OCI-LY1 (cell line): Measurements from ENCODE around the gene CDH13.

Experiments used
- H2AFZ ChIP-seq: fragments of 200-600 bp; sonication (generic), shearing (Covaris generic); 2 replicates; pipeline ENCODE4 v1.6.0; 2014; ENCODE audit warnings: antibody characterized with exemption, mild to moderate bottlenecking, low read length
- H3F3A ChIP-seq: fragments of 200-600 bp; sonication (generic), shearing (Covaris generic); 2 replicates; pipeline ENCODE4 v1.6.0; 2014; ENCODE audit warnings: mild to moderate bottlenecking, antibody characterized with exemption, low read length, moderate library complexity; ENCODE audit not compliant: insufficient read depth
- H3K27ac ChIP-seq: fragments of 200-600 bp; sonication (generic); 2 replicates; pipeline ENCODE4 v1.5.1; 2014; ENCODE audit warnings: low read length, mixed run types, mild to moderate bottlenecking, low read depth; ENCODE audit not compliant: poor library complexity, severe bottlenecking
- H3K27me3 ChIP-seq: fragments of 200-600 bp; sonication (generic); 2 replicates; pipeline ENCODE4 v1.6.0; 2014; ENCODE audit warnings: antibody characterized with exemption, mild to moderate bottlenecking, low read length, moderate library complexity; ENCODE audit not compliant: insufficient read depth
- H3K36me3 ChIP-seq: fragments of 200-600 bp; sonication (generic); 2 replicates; pipeline ENCODE4 v1.6.1; 2014; ENCODE audit warnings: mild to moderate bottlenecking, antibody characterized with exemption, low read length, moderate library complexity, mixed read lengths; ENCODE audit not compliant: insufficient read depth
- H3K4me1 ChIP-seq: fragments of 200-600 bp; sonication (generic); 2 replicates; pipeline ENCODE4 v1.5.1; 2014; ENCODE audit warnings: mild to moderate bottlenecking, low read length, moderate library complexity; ENCODE audit not compliant: insufficient read depth, severe bottlenecking
- H3K4me2 ChIP-seq: fragments of 200-600 bp; sonication (generic), shearing (Covaris generic); 2 replicates; pipeline ENCODE4 v1.6.1; 2014; ENCODE audit warnings: low read length
- H3K4me3 ChIP-seq: fragments of 200-600 bp; sonication (generic); 2 replicates; pipeline ENCODE4 v1.5.1; 2014; ENCODE audit warnings: low read length, low read depth, mild to moderate bottlenecking, mixed read lengths; ENCODE audit not compliant: poor library complexity, severe bottlenecking
- H3K79me2 ChIP-seq: fragments of 200-600 bp; shearing (Covaris generic); 2 replicates; pipeline ENCODE4 v1.6.1; 2016; ENCODE audit warnings: mixed run types, low read length, mixed read lengths; ENCODE audit not compliant: insufficient read depth
- H3K9ac ChIP-seq: fragments of 200-600 bp; sonication (generic), shearing (Covaris generic); 2 replicates; pipeline ENCODE4 v1.6.1; 2014; ENCODE audit warnings: mild to moderate bottlenecking, low read length, mixed read lengths
- H3K9me2 ChIP-seq: fragments of 200-600 bp; sonication (generic), shearing (Covaris generic); 2 replicates; pipeline ENCODE4 v1.6.1; 2014; ENCODE audit warnings: low read depth, mild to moderate bottlenecking, low read length, mixed read lengths
- H3K9me3 ChIP-seq: fragments of 200-600 bp; shearing (Covaris generic); 2 replicates; pipeline ENCODE4 v1.6.1; 2014; ENCODE audit warnings: low read length, mixed read lengths
- H4K20me1 ChIP-seq: fragments of 200-600 bp; sonication (generic), shearing (Covaris generic); 2 replicates; pipeline ENCODE4 v1.6.0; 2016; ENCODE audit warnings: mild to moderate bottlenecking, low read length; ENCODE audit not compliant: insufficient read depth
- CTCF ChIP-seq: fragments of 200-600 bp; sonication (generic), shearing (Covaris generic); IDR thresholded peaks from 2 replicates; pipeline ENCODE4 v1.5.1; 2017; ENCODE audit warnings: mild to moderate bottlenecking, antibody characterized with exemption, low read length, moderate library complexity, mixed read lengths
- EZH2 ChIP-seq: fragments of 200-600 bp; sonication (generic), shearing (Covaris generic); IDR thresholded peaks from 2 replicates; pipeline ENCODE4 v1.8.0; 2017; ENCODE audit warnings: borderline replicate concordance, mixed run types, mild to moderate bottlenecking, antibody characterized with exemption, low read length, moderate library complexity, mixed read lengths

The CDH13 gene

GRCh38 chr16:83755391-83755790 lies 1128.6 kb downstream of the CDH13 start:
- 0 out of 2 replicates have a peak, but pooled peaks cover 4% of the 10 kb centered on the region for H3K9me3 ChIP-seq

GRCh38 chr16:83762141-83762991 lies 1135.6 kb downstream of the CDH13 start:
- no peaks in the 10 kb centered on the region for H3K27me3 ChIP-seq
- no peak overlapping the region for H3K27ac ChIP-seq
- no peaks in the 10 kb centered on the region for H3K4me1 ChIP-seq
- no peaks in the 10 kb centered on the region for H3K9me2 ChIP-seq
- no peak overlapping the region for H2AFZ ChIP-seq
- H3K9ac ChIP-seq, result no peak overlapping the region
- TF ChIP-seq CTCF, result no peak
- TF ChIP-seq EZH2, result no peak
- no peaks in the 10 kb centered on the region for H3K79me2 ChIP-seq
- H3K36me3 ChIP-seq, result no peaks in the 10 kb centered on the region; the same call in 1 of the 2 replicates
- no peaks in the 10 kb centered on the region for H3K9me3 ChIP-seq
- no peaks in the 10 kb centered on the region for H3F3A ChIP-seq
- no peak overlapping the region for H3K4me3 ChIP-seq
- no peaks in the 10 kb centered on the region for H4K20me1 ChIP-seq
- H3K4me2 ChIP-seq, result no peak overlapping the region

More at GRCh38 chr16:83755391-83755790, 1128.6 kb downstream of the CDH13 start:
- H3K4me3 ChIP-seq, result no peak overlapping the region
- H3K4me2 ChIP-seq, result no peak overlapping the region
- no peak overlapping the region for H3K9ac ChIP-seq
- H3K4me1 ChIP-seq, result no peaks in the 10 kb centered on the region
- H3K79me2 ChIP-seq, result no peaks in the 10 kb centered on the region
- H3K36me3 ChIP-seq, result no peaks in the 10 kb centered on the region; the same call in 1 of the 2 replicates
- TF ChIP-seq EZH2, result no peak
- TF ChIP-seq CTCF, result no peak
- H3K9me2 ChIP-seq, result no peaks in the 10 kb centered on the region
- no peak overlapping the region for H2AFZ ChIP-seq
- no peaks in the 10 kb centered on the region for H4K20me1 ChIP-seq
- H3F3A ChIP-seq, result no peaks in the 10 kb centered on the region
- H3K27ac ChIP-seq, result no peak overlapping the region
- no peaks in the 10 kb centered on the region for H3K27me3 ChIP-seq

- TF ChIP-seq EZH2, result no peak
- no peak for TF ChIP-seq CTCF
- H3K27me3 ChIP-seq, result no peaks in the 10 kb centered on the region
These were observed 1136.2 kb downstream of the CDH13 start for GRCh38 chr16:83762992-83763358.

More at GRCh38 chr16:83762992-83763358, 1136.2 kb downstream of the CDH13 start:
- Histone ChIP-seq H4K20me1 (no peaks in the 10 kb centered on the region), H3K9ac (no peak overlapping the region), H3F3A (no peaks in the 10 kb centered on the region), H3K27ac (no peak overlapping the region), H3K36me3 (no peaks in the 10 kb centered on the region; the same call in 1 of the 2 replicates), H3K4me3 (no peak overlapping the region), H3K4me2 (no peak overlapping the region), H3K79me2 (no peaks in the 10 kb centered on the region), H3K4me1 (no peaks in the 10 kb centered on the region), H2AFZ (no peak overlapping the region), H3K9me2 (no peaks in the 10 kb centered on the region), H3K9me3 (no peaks in the 10 kb centered on the region)
